ENCODE results near the gene ARHGAP24. TPM values are rescaled to one million over a fixed set of nuclear protein-coding genes. Genes with fewer than 3 reads are reported as not detected.

ARHGAP24 gene
- total RNA-seq, 2 donors from 2014 or later = 66.8 to 85.6 TPM

DNA sequence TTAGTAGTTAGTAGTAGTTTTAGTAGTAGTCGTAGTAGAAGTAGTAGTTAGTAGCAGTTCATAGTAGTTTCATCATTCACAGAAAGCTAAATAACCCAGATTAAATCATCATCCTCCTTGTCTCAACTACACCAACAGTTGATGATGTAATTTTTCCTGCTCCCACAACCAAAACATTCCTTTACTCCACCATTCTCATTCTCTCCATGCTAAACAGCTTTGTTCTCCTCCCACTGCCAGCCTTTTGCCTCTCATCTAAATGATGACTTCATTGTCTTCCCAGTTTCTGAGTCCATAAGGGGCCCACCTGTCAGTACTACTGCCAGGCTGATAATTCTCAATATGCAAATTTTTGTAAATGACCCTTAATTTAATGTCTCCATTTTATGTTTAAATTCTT is 68.9 kb downstream of the ARHGAP24 start:
- H3K27ac Mint-ChIP-seq = no peak overlapping the region
- no peak overlapping the region for H3K4me3 Mint-ChIP-seq
- Histone ChIP-seq H3K4me3 (ENCODE audit: low read length) (no peak overlapping the region), H3K36me3 (ENCODE audit: control insufficient read depth, insufficient read depth, low read length) (no peaks in the 10 kb centered on the region), H3K9me3 (ENCODE audit: control insufficient read depth, low read length) (no peaks in the 10 kb centered on the region), H3K27ac (ENCODE audit: low read depth, low read length) (no peak overlapping the region), H3K27me3 (ENCODE audit: control insufficient read depth, insufficient read depth, low read length, poor library complexity, severe bottlenecking) (no peaks in the 10 kb centered on the region), H3K4me1 (ENCODE audit: control insufficient read depth, insufficient read depth, low read length) (no peaks in the 10 kb centered on the region), H3K9ac (ENCODE audit: extremely low read depth, low read length, poor library complexity, severe bottlenecking) (no peak overlapping the region)
- WGBS, 2 experiments (ENCODE audit: insufficient coverage in 1 of 2, insufficient read length in 1 of 2) = 80% methylated on average over 1 of the region's 1 CpG; no CpG with 5 or more reads in 1 of the 2 experiments
- no peak for DNase-seq
- H3K9me3 Mint-ChIP-seq = no peaks in the 10 kb centered on the region
- no peaks in the 10 kb centered on the region for H3K4me1 Mint-ChIP-seq
- no peaks in the 10 kb centered on the region for H3K27me3 Mint-ChIP-seq (ENCODE audit: insufficient read depth)
- TF ChIP-seq CTCF (conservative IDR thresholded peaks at IDR 0.05) = no peak
- H3K36me3 Mint-ChIP-seq (ENCODE audit: low read depth) = no peaks in the 10 kb centered on the region

DNA sequence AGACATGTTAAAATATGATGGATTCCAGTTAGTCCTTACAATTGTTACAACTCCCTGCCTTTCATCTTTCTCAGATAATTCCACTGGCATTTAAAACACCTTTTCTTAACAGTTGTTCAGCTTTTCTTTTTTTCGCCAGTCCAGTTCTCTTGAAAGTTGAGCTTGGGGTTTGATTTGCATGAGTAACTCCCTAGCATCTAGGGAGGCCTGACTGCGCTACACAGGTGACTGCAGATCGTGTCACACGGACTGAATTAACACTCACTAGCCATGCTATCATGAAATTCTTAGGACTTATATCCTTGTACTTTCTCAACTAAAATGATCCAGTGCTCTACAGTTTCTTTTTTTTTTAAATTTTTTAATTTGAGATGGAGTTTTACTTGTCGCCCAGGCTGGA is 69.8 kb downstream of the ARHGAP24 start:
- no peak for TF ChIP-seq CTCF (conservative IDR thresholded peaks at IDR 0.05)
- Mint-ChIP-seq H3K36me3 (ENCODE audit: low read depth) (no peaks in the 10 kb centered on the region), H3K4me1 (no peaks in the 10 kb centered on the region), H3K9me3 (peaks cover 2% of the 10 kb centered on the region), H3K27me3 (ENCODE audit: insufficient read depth) (no peaks in the 10 kb centered on the region), H3K4me3 (no peak overlapping the region), H3K27ac (no peak overlapping the region)
- Histone ChIP-seq H3K27ac (ENCODE audit: low read depth, low read length) (no peak overlapping the region), H3K36me3 (ENCODE audit: control insufficient read depth, insufficient read depth, low read length) (no peaks in the 10 kb centered on the region), H3K9ac (ENCODE audit: extremely low read depth, low read length, poor library complexity, severe bottlenecking) (no peak overlapping the region), H3K4me1 (ENCODE audit: control insufficient read depth, insufficient read depth, low read length) (no peaks in the 10 kb centered on the region), H3K4me3 (ENCODE audit: low read length) (no peak overlapping the region), H3K9me3 (ENCODE audit: control insufficient read depth, low read length) (no peaks in the 10 kb centered on the region), H3K27me3 (ENCODE audit: control insufficient read depth, insufficient read depth, low read length, poor library complexity, severe bottlenecking) (no peaks in the 10 kb centered on the region)
- no peak for DNase-seq
- whole genome bisulfite sequencing, 2 experiments (ENCODE audit: insufficient coverage in 1 of 2, insufficient read length in 1 of 2) = 75 to 76% methylated on average over 5 of the region's 5 CpGs

DNA sequence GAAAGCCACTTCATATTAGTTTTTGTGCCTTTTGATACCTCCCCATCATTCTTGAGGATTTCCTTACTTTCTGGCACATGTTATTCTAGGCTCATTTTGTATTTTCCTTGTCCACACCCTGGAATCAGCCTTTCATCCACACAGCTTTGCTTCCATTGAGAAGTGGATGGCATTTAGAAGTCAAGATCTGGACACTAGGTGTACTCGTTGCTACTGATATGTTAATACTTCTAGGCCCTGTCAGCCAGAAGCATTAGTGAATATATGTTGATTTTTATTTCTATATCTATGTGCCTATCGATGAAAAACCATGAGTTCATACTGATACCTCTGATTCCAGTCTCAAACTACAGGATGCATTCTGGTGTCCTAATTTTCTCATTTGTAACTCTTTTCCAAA is 73.2 kb downstream of the ARHGAP24 start:
- no peaks in the 10 kb centered on the region for H3K36me3 ChIP-seq (ENCODE audit: control insufficient read depth, insufficient read depth, low read length)
- Mint-ChIP-seq H3K4me1 (no peaks in the 10 kb centered on the region), H3K27me3 (ENCODE audit: insufficient read depth) (no peaks in the 10 kb centered on the region), H3K9me3 (peaks cover 7% of the 10 kb centered on the region), H3K4me3 (no peak overlapping the region), H3K27ac (no peak overlapping the region), H3K36me3 (ENCODE audit: low read depth) (no peaks in the 10 kb centered on the region)
- no peak overlapping the region for H3K4me3 ChIP-seq (ENCODE audit: low read length)
- H3K27ac ChIP-seq (ENCODE audit: low read depth, low read length) = no peak overlapping the region
- no peaks in the 10 kb centered on the region for H3K9me3 ChIP-seq (ENCODE audit: control insufficient read depth, low read length)
- no peak for TF ChIP-seq CTCF (conservative IDR thresholded peaks at IDR 0.05)
- H3K27me3 ChIP-seq (ENCODE audit: control insufficient read depth, insufficient read depth, low read length, poor library complexity, severe bottlenecking) = no peaks in the 10 kb centered on the region
- DNase-seq = no peak
- WGBS, 2 experiments (ENCODE audit: insufficient coverage in 1 of 2, insufficient read length in 1 of 2) = 92 to 93% methylated on average over 2 of the region's 2 CpGs
- no peaks in the 10 kb centered on the region for H3K4me1 ChIP-seq (ENCODE audit: control insufficient read depth, insufficient read depth, low read length)
- H3K9ac ChIP-seq (ENCODE audit: extremely low read depth, low read length, poor library complexity, severe bottlenecking) = no peak overlapping the region

Measured in endodermal cell (in vitro differentiated cells).